ENCODE data around the gene WDR86. TPM values are rescaled to one million over a fixed set of nuclear protein-coding genes. Genes with fewer than 3 reads are reported as not detected.

WDR86 gene
- total RNA-seq, 1 experiment from 2014 or later: 8.1 TPM

- Mint-ChIP-seq H3K9me3 (no peaks in the 10 kb centered on the region), H3K27ac (no peak overlapping the region), H3K4me3 (no peak overlapping the region), H3K4me1 (peaks cover 29 to 30% of the 10 kb centered on the region in 2 experiments), H3K36me3 (ENCODE audit: insufficient read depth in 1 of 3, low read depth in 3 of 3) (peaks cover 3 to 50% (median 42%) of the 10 kb centered on the region in 3 experiments), H3K27me3 (ENCODE audit: low read depth) (peaks cover 2% of the 10 kb centered on the region; the same call in 1 of the 2 replicates)
- H4K5ac ChIP-seq (ENCODE audit: insufficient read length, low read depth, low read length): no peak overlapping the region
- H3K23ac ChIP-seq (ENCODE audit: insufficient read length, low read depth, low read length): no peak overlapping the region
- H4K8ac ChIP-seq (replicated peaks; ENCODE audit: insufficient read length, low read depth, low read length): no peak overlapping the region
- H4K91ac ChIP-seq (ENCODE audit: insufficient read length, low read depth, low read length): no peak overlapping the region
- H3K56ac ChIP-seq (ENCODE audit: insufficient read length, low read depth, low read length): no peak overlapping the region
- H2AFZ ChIP-seq (ENCODE audit: low read length): no peak overlapping the region
- H3K4ac ChIP-seq (ENCODE audit: low read depth, low read length): no peak overlapping the region
- H3K27me3 ChIP-seq (ENCODE audit: insufficient read depth, low read length): no peaks in the 10 kb centered on the region
- no peak overlapping the region for H2BK120ac ChIP-seq (ENCODE audit: low read depth, low read length, poor library complexity, severe bottlenecking)
- no peak overlapping the region for H3K4me2 ChIP-seq (ENCODE audit: insufficient read depth, insufficient read length, low read length)
- TF ChIP-seq, protein P1, sequence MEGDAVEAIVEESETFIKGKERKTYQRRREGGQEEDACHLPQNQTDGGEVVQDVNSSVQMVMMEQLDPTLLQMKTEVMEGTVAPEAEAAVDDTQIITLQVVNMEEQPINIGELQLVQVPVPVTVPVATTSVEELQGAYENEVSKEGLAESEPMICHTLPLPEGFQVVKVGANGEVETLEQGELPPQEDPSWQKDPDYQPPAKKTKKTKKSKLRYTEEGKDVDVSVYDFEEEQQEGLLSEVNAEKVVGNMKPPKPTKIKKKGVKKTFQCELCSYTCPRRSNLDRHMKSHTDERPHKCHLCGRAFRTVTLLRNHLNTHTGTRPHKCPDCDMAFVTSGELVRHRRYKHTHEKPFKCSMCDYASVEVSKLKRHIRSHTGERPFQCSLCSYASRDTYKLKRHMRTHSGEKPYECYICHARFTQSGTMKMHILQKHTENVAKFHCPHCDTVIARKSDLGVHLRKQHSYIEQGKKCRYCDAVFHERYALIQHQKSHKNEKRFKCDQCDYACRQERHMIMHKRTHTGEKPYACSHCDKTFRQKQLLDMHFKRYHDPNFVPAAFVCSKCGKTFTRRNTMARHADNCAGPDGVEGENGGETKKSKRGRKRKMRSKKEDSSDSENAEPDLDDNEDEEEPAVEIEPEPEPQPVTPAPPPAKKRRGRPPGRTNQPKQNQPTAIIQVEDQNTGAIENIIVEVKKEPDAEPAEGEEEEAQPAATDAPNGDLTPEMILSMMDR (conservative IDR thresholded peaks at IDR 0.05): no peak
- no peak overlapping the region for H2AK5ac ChIP-seq (ENCODE audit: insufficient read length, low read length)
- no peak overlapping the region for H3T11ph ChIP-seq (ENCODE audit: low read length)
- H3K14ac ChIP-seq (ENCODE audit: insufficient read depth, low read length): no peak overlapping the region
- no CpG with 5 or more reads among the region's 33 CpGs for WGBS (ENCODE audit: extremely low coverage, insufficient read length, low lambda C conversion rate)
- no peak overlapping the region for H3K9ac ChIP-seq (ENCODE audit: extremely low read depth, insufficient read length, low read length)
- no peak overlapping the region for H2BK20ac ChIP-seq (ENCODE audit: low read depth, low read length, poor library complexity, severe bottlenecking)
- no peaks in the 10 kb centered on the region for H3K79me1 ChIP-seq (ENCODE audit: insufficient read depth, low read depth, low read length, poor library complexity, severe bottlenecking)
- no peaks in the 10 kb centered on the region for H3K79me2 ChIP-seq (ENCODE audit: insufficient read depth, low read length)
- H3K4me1 ChIP-seq (ENCODE audit: insufficient read depth, low read length): no peaks in the 10 kb centered on the region
- no peak overlapping the region for H3K27ac ChIP-seq (ENCODE audit: insufficient read length, low read depth, low read length)
- H3K18ac ChIP-seq (ENCODE audit: insufficient read length, low read depth, low read length): no peak overlapping the region
- peaks cover 4% of the 10 kb centered on the region for H4K20me1 ChIP-seq (ENCODE audit: control insufficient read depth, insufficient read depth, insufficient read length)
- H2BK15ac ChIP-seq (ENCODE audit: low read depth, low read length): no peak overlapping the region
- H3K23me2 ChIP-seq (ENCODE audit: insufficient read length, low read depth, low read length, poor library complexity, severe bottlenecking): peaks cover 5% of the 10 kb centered on the region
- no peak overlapping the region for H2BK5ac ChIP-seq (ENCODE audit: insufficient read length, low read length)
- H3K9me3 ChIP-seq (ENCODE audit: control insufficient read depth, low read depth, low read length): no peaks in the 10 kb centered on the region
- no peak overlapping the region for H2BK12ac ChIP-seq (ENCODE audit: insufficient read length, low read depth, low read length)
- no peak for DNase-seq
Measured at GRCh38 chr7:151376218-151376902, 33.5 kb downstream of the WDR86 start.
